HG03469 (cell line): ENCODE measurements around the gene DNAAF6.
"Not testable (repeated sequence)": the region's sequence is repeated elsewhere in the genome, so short reads cannot be mapped to it uniquely, and the experiment has no call there.

Experiments used
- ATAC-seq: cut with Tn5 transposase; IDR thresholded peaks from one replicate; pipeline ENCODE4 v1.9.1; 2021; ENCODE audit warnings: mild to moderate bottlenecking, moderate library complexity, moderate number of reproducible peaks; ENCODE audit not compliant: unreplicated experiment

DNAAF6 gene

GRCh38 chrX:107205770-107206696, at the start of gene DNAAF6, which contains the start of gene NUP62CL:
DNAAF6 (plus strand) TSS chrX:107206611; CDS start chrX:107212876, 6,265 bp downstream.
NUP62CL (minus strand) TSS chrX:107206433; CDS start chrX:107175146, 31,287 bp downstream.
- ATAC-seq = peak; percentile 83

- ATAC-seq = not testable (repeated sequence)
Observed at GRCh38 chrX:107157618-107158017, 48.8 kb upstream of the DNAAF6 start.

GRCh38 chrX:107167163-107167921, 39.1 kb upstream of the DNAAF6 start:
- ATAC-seq = no peak

GRCh38 chrX:107168257-107168656, 38.2 kb upstream of the DNAAF6 start:
- no peak for ATAC-seq

GRCh38 chrX:107168712-107169111, 37.7 kb upstream of the DNAAF6 start:
- ATAC-seq = no peak

GRCh38 chrX:107171369-107172102, 34.9 kb upstream of the DNAAF6 start:
- no peak for ATAC-seq

- no peak for ATAC-seq
Observed at GRCh38 chrX:107197319-107197718, 9.1 kb upstream of the DNAAF6 start.

GRCh38 chrX:107198074-107198473, 8.3 kb upstream of the DNAAF6 start:
- not testable (repeated sequence) for ATAC-seq

GRCh38 chrX:107199491-107199890, 6.9 kb upstream of the DNAAF6 start:
- no peak for ATAC-seq

- ATAC-seq = no peak
Observed at GRCh38 chrX:107204068-107204605, 2.3 kb upstream of the DNAAF6 start.

GRCh38 chrX:107206697-107207065, 270 bp downstream of the DNAAF6 start:
- no peak for ATAC-seq

- ATAC-seq = no peak
Observed at GRCh38 chrX:107207089-107207488, 678 bp downstream of the DNAAF6 start.

- no peak for ATAC-seq
Observed at GRCh38 chrX:107207943-107208342, 1.5 kb downstream of the DNAAF6 start.

- no peak for ATAC-seq
Observed at GRCh38 chrX:107213477-107213876, 7.1 kb downstream of the DNAAF6 start.

- ATAC-seq = no peak
Observed at GRCh38 chrX:107226757-107227156, 20.3 kb downstream of the DNAAF6 start.

- no peak for ATAC-seq
Observed at GRCh38 chrX:107227780-107228485, 21.5 kb downstream of the DNAAF6 start.

- no peak for ATAC-seq
Observed at GRCh38 chrX:107228486-107228819, 22.0 kb downstream of the DNAAF6 start.

- ATAC-seq = no peak
Observed at GRCh38 chrX:107272431-107272921, 66.1 kb downstream of the DNAAF6 start.

GRCh38 chrX:107273795-107274194, 67.4 kb downstream of the DNAAF6 start:
- no peak for ATAC-seq

GRCh38 chrX:107288676-107289075, 82.3 kb downstream of the DNAAF6 start:
- ATAC-seq = no peak
